GM11168 (cell line): ENCODE data around the gene GREB1.

Experiments used
- in situ Hi-C: fragments of 300-500 bp; cut with MboI; formaldehyde crosslinking; loops from one replicate; pipeline ENCODE4 v1.12.0; 2022; ENCODE audit warnings: low sequenced_read_pairs; ENCODE audit not compliant: unreplicated experiment

Gene GREB1

DNA sequence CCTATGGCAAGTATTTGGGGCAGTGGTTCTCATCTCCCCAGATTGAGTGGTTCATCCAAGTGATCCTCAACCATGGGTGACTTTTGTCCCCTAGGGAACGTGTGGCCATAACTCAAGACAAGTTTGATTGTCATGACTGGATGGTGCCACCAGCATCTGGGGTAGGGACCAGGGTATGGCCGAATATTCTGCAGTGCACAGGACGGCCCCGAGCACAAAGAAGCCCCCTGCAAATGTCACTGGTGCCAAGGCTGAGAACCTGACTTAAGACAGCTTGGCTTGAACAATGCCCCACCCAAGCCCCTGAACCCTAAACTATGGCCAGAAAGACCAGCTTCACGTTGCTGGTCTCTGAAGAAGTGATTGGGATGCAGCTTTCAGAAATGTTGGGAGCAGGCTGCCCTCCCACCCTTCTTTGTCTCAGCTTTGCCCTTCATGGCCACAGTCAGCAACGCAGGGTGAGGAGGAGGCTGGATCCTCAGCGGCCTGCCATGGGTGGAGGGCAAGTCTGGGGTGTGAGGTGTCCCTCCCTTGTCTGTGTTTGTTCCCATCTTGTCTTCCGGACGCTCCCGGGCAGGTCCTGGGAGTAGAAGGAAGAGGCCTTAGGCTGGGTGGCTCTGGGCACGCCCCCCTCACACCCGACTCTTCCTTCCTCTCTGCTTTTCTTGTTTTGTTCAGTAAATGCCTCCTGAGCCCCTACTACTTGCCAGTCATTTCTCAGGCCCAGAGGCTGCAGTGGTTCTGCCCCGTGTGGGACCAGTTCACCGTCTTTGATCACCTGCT lies 43.4 kb downstream of the GREB1 start:
- in situ Hi-C loops = loop anchor here (10.0 to 25.0 kb wide), 2 partner anchors 340 to 442 kb away; a partner anchor contains a TSS

DNA sequence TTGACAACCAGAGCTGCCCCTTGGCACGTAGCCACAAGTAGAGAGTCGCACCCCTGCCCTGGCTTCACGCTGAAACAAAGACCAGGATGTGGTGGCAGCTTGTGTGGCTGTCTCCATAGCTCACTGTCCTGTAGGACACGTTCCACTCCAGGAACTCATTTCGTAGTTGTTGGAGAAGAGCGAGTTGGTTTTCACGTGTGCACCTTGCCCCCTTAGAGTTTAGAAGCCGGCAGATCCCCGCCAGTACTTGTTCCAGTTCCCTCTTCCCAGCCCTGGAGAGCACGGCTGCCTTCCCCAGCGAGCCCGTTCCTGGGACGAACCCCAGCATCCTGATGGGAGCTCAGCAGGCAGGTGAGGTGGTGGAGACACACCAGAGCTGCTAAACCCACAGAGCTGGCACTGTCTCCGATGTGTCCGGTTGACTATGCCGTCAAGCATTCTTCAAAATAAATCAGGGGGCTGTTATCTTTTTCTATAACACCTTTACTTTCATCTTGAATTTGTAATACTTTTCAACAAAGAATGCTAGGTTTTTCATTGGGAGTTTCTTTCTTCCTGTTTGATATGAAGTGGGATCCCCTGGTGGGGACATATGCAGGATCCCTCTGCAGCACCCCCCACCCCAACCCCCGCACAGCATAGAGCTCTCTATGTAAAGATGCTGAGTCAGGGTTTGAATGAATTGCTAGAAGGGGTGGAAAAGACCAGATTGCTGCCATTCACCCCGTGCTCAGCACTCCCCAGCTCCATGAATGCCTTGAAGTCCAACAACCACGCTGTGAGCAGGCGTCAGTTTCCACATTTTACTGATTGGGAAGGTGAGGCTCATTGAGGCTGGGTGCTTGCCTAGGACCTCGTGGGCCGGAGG lies 44.5 kb downstream of the GREB1 start:
- in situ Hi-C loops = loop anchor here (10.0 to 25.0 kb wide), 2 partner anchors 341 to 444 kb away; a partner anchor contains a TSS

- in situ Hi-C loops = loop anchor here (10.0 to 25.0 kb wide), 2 partner anchors 342 to 444 kb away; a partner anchor contains a TSS
Measured at GRCh38 chr2:11578986-11579774, 45.3 kb downstream of the GREB1 start.

- in situ Hi-C loops = loop anchor here (5.0 to 25.0 kb wide), 3 partner anchors 103 to 445 kb away; a partner anchor contains a TSS
Measured at GRCh38 chr2:11579867-11580659, 46.2 kb downstream of the GREB1 start.

DNA sequence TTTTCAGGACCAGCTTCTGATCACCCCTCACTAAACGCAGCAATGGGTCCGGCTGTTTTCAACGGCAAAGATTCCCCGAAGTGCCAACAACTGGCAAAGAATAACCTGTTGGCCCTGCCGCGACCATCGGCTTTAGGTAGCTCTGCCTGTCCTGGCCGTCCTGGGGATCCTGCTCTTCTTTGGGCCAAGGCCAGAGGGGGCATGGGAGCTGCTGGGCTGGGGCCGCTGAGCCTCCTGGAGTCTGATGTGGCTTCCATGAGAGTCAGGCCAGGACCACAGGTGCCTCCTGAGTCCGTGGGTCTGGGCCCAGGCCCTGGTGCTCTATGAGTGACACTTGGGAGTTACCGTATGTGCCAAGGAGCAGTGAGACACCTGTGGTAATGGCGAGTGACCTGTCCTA lies 46.9 kb downstream of the GREB1 start:
- in situ Hi-C loops = loop anchor here (5.0 to 25.0 kb wide), 2 partner anchors 103 to 343 kb away; no protein-coding TSS in a partner anchor

DNA sequence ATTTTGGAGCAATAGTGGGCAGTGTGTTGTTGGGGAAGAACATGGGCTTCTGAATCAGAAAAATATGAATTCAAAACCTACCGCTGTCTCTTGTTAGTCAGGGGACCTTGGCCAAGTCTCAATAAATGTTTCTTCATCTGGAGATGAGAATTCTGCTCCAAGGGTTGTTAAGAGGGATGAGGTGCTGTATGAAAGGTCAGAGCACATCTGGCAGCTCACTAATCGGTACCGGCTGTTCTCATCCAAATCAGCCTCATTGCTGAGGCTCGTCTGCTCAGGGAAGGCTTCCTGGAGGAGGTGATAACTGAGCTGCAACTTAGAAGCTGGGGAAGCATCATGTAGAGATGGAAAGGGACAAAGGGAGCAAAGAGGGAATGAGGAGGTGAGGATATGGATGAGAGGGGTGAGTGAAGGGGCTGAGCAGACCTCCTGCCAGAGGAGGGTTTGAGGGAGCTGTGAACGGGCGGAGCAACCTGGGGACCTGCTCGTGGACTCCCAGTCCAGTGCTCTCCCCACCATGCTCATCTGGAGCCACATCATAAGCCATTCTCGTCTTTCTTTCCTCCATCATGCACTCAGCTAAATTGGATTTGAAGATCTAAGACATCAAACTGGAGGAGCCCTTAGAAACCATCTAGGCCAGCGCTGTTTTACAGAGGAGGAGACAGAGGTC lies 47.4 kb downstream of the GREB1 start:
- in situ Hi-C loops = loop anchor here (5.0 to 25.0 kb wide), 2 partner anchors 104 to 344 kb away; no protein-coding TSS in a partner anchor

- in situ Hi-C loops = loop anchor here (5.0 to 25.0 kb wide), 2 partner anchors 105 to 345 kb away; no protein-coding TSS in a partner anchor
Measured at GRCh38 chr2:11581797-11582611, 48.2 kb downstream of the GREB1 start.

DNA sequence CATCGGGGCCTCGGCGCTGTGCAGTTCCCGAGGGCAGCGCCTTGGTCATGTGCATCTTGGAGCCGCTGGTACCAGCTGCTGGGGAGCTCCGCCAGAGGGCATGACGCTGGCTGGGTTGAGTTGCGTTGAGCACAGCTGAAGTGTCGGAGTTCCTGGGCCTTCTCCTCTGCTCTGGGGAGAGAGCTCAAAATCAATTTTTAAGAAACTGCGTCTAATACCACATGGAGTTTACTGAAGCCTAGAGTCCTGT lies 48.7 kb downstream of the GREB1 start:
- in situ Hi-C loops = loop anchor here (5.0 to 25.0 kb wide), 2 partner anchors 105 to 345 kb away; no protein-coding TSS in a partner anchor

DNA sequence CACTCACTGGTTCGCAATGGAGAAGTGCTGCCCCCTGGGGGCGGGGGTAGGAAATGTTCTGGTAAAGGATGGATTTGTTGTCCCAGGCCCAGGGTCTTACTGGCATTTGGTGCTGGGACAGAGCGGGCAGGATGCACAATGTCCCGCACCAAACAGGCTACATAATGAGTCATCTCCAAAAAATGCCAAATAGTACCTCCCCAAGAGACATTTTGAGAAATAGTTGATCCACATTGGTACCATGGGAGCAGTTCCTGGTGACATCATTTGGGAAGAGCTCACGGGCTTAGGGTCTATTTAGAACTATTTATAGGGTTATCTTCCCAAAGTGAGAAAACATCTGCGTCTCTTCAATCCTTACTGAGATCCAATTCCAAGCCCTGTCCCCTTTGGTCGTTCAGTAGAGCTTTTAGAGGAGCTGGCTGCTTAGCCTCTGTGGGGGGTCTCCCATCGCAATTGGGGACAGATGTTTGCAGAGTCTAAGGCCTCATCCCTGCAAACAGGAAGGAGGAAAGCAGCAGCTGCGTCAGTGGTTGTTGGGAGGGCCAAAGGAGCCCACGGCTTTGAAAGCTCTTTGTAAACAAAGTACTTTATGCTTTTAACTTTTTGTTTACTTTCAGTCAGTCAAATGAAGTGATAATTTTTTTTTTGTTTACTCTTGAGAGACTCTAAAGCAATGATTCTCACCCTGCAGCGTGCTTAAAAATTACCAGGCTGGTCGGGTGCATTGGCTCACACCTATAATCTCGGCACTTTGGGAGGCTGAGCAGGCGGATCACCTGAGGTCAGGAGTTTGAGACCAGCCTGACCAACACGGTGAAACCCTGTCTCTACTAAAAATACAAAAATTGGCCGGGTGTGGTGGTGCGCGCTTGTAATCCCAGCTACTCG lies 49.3 kb downstream of the GREB1 start:
- in situ Hi-C loops = loop anchor here (5.0 to 25.0 kb wide), 2 partner anchors 106 to 346 kb away; no protein-coding TSS in a partner anchor

DNA sequence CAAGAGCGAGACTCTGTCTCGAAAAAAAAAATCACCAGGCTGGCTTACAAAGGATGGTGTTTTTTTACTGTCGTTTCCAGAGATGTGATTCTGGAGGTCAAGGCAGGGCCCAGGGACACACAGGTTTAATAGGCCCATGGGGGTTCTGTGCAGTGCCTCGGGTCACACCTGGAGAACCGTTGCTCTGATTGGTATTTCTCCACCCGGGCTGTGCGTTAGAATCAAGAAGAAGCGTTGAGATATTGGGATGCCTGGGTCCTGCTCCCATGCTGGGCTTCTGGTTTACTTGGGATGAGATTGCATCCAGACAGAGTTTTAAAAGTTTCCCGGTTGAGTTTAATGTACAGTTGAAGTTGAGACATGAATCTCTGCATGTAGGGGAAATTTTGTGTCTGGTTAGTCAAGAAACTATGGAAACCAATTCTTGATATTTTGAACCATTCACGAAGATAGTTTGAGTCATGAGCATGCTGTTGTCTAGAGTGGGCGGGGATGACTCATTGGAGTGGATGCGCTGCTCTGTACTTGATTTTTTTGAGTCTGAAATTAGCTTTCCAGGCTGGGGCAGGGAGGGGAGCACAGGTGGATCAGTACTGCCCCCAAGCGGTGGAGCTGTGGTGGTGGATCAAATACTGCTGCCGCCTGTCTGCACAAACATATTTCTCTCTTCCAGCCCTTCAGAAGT lies 50.1 kb downstream of the GREB1 start:
- in situ Hi-C loops = loop anchor here (5.0 to 25.0 kb wide), 2 partner anchors 107 to 347 kb away; no protein-coding TSS in a partner anchor

DNA sequence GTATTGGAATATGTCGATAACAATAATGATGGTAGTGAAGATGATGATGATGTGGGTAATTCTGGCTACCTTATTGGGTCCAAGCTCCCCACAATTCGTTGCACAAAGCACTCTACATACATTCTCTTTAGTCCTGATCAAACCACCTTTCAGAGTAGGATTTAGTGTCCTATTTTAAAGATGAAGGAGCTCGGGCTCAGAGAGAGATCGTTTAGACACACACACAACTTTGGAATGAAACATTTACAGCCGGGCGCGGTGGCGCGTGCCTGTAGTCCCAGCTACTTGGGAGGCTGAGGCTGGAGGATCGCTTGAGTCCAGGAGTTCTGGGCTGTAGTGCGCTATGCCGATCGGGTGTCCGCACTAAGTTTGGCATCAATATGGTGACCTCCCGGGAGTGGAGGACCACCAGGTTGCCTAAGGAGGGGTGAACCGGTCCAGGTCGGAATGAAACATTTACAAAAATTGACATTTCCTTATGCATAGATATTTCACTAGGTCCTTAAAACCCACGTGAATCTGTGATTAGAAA lies 50.7 kb downstream of the GREB1 start:
- in situ Hi-C loops = loop anchor here (5.0 to 25.0 kb wide), 2 partner anchors 107 to 347 kb away; no protein-coding TSS in a partner anchor

DNA sequence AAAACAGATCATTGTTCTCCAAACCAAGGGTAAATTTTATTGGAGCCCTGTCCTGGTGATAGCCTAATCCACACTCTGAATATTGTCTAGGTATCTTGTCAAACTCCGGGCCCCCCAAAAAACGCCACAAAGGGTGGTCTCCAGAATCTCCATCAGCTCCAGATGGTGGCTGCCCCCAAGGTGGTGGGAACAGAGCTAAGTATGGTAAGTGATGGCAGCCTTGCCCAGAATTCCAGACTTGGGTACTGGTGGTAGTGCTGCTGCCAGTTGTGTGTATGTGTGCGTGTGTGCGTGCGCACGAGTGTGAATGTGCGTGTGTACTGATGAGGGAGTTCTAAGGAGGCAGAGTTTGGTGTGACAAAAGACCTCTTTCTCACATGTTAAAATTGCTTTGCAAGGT lies 51.2 kb downstream of the GREB1 start:
- in situ Hi-C loops = loop anchor here (25.0 kb wide), 1 partner anchor 348 kb away; no protein-coding TSS in a partner anchor

- in situ Hi-C loops = loop anchor here (25.0 kb wide), 1 partner anchor 351 kb away; no protein-coding TSS in a partner anchor
Measured at GRCh38 chr2:11588228-11589110, 54.6 kb downstream of the GREB1 start.

GRCh38 chr2:11589316-11589940 lies 55.6 kb downstream of the GREB1 start:
- in situ Hi-C loops = loop anchor here (25.0 kb wide), 1 partner anchor 352 kb away; no protein-coding TSS in a partner anchor
